Measurements from ENCODE around the gene EML3.
"Not testable (repeated sequence)": the region's sequence is repeated elsewhere in the genome, so short reads cannot be mapped to it uniquely, and the experiment has no call there.

The EML3 gene

GRCh38 chr11:62570903-62571302 is 41.7 kb downstream of the EML3 start:
- DNase-seq: not testable (repeated sequence)

- no peak for DNase-seq
Measured at GRCh38 chr11:62569611-62570010, 43.0 kb downstream of the EML3 start.

GRCh38 chr11:62567018-62567633 is 45.4 kb downstream of the EML3 start:
- no peak for DNase-seq

GRCh38 chr11:62566247-62566646 is 46.3 kb downstream of the EML3 start:
- no peak for DNase-seq

GRCh38 chr11:62565100-62565802 is 47.3 kb downstream of the EML3 start:
- DNase-seq: no peak

GRCh38 chr11:62561677-62562230 is 50.8 kb downstream of the EML3 start:
- not testable (repeated sequence) for DNase-seq

GRCh38 chr11:62560566-62561103 is 51.9 kb downstream of the EML3 start:
- peak; percentile 31 for DNase-seq

GRCh38 chr11:62559626-62560025 is 52.9 kb downstream of the EML3 start:
- not testable (repeated sequence) for DNase-seq

- DNase-seq: no peak
Measured at GRCh38 chr11:62559204-62559603, 53.4 kb downstream of the EML3 start.

- no peak for DNase-seq
Measured at GRCh38 chr11:62558669-62559068, 53.9 kb downstream of the EML3 start.

GRCh38 chr11:62556875-62557631 is 55.5 kb downstream of the EML3 start:
- DNase-seq: no peak

- DNase-seq: peak; percentile 60
Measured at GRCh38 chr11:62556108-62556874, 56.3 kb downstream of the EML3 start.

GRCh38 chr11:62555464-62556107 is 57.0 kb downstream of the EML3 start:
- no peak for DNase-seq

GRCh38 chr11:62554387-62555167 is 58.0 kb downstream of the EML3 start:
- no peak for DNase-seq

- DNase-seq: peak; percentile 58
Measured at GRCh38 chr11:62553839-62554361, 58.7 kb downstream of the EML3 start.

GRCh38 chr11:62553080-62553838 is 59.3 kb downstream of the EML3 start:
- DNase-seq: peak; percentile 66

- no peak for DNase-seq
Measured at GRCh38 chr11:62552485-62553079, 60.0 kb downstream of the EML3 start.
